ENCODE measurements around the gene CBL. TPM values are rescaled to one million over a fixed set of nuclear protein-coding genes. Genes with fewer than 3 reads are reported as not detected.
"Not testable (repeated sequence)": the region's sequence is repeated elsewhere in the genome, so short reads cannot be mapped to it uniquely, and the experiment has no call there.

CBL gene
- total RNA-seq, 1 donor, result 11.4 TPM

DNA sequence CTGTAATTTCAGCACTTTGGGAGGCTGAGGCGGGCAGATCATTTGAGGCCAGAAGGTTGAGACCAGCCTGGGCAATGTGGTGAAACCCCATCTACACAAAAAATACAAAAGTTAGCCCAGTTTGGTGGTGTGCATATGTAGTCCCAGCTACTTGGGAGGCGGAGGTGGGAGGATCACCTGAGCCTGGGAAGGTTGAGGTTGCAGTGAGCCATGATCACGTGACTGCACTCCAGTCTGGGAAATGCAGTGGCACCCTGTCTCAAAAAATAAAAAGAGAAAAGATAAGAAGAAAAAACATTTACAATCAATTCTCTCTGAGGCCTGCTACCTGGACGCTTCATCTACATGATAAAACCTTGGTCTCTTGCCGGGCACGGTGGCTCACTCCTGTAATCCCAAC, 7.2 kb upstream of the CBL start:
- TF ChIP-seq, protein P1, sequence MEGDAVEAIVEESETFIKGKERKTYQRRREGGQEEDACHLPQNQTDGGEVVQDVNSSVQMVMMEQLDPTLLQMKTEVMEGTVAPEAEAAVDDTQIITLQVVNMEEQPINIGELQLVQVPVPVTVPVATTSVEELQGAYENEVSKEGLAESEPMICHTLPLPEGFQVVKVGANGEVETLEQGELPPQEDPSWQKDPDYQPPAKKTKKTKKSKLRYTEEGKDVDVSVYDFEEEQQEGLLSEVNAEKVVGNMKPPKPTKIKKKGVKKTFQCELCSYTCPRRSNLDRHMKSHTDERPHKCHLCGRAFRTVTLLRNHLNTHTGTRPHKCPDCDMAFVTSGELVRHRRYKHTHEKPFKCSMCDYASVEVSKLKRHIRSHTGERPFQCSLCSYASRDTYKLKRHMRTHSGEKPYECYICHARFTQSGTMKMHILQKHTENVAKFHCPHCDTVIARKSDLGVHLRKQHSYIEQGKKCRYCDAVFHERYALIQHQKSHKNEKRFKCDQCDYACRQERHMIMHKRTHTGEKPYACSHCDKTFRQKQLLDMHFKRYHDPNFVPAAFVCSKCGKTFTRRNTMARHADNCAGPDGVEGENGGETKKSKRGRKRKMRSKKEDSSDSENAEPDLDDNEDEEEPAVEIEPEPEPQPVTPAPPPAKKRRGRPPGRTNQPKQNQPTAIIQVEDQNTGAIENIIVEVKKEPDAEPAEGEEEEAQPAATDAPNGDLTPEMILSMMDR (IDR thresholded peaks at IDR 0.05; ENCODE audit: insufficient read depth, low read length), result no peak

GRCh38 chr11:119201236-119201635, 4.9 kb upstream of the CBL start:
- not testable (repeated sequence) for DNase-seq (ENCODE audit: low read depth); H3K4me3 ChIP-seq (ENCODE audit: low read depth, low read length)

More for the DNA sequence above, 7.2 kb upstream of the CBL start:
- H3K4me3 ChIP-seq (ENCODE audit: low read depth, low read length), result no peak overlapping the region
- DNase-seq (ENCODE audit: low read depth), result no peak

GRCh38 chr11:119202554-119202953, 3.6 kb upstream of the CBL start:
- TF ChIP-seq, protein P1 (IDR thresholded peaks at IDR 0.05; ENCODE audit: insufficient read depth, low read length), result no peak
- no peak for DNase-seq (ENCODE audit: low read depth)
- H3K4me3 ChIP-seq (ENCODE audit: low read depth, low read length), result no peak overlapping the region

- no peak for DNase-seq (ENCODE audit: low read depth)
- TF ChIP-seq, protein P1 (IDR thresholded peaks at IDR 0.05; ENCODE audit: insufficient read depth, low read length), result no peak
- no peak overlapping the region for H3K4me3 ChIP-seq (ENCODE audit: low read depth, low read length)
These were observed 2.1 kb upstream of the CBL start for GRCh38 chr11:119204066-119204465.

DNA sequence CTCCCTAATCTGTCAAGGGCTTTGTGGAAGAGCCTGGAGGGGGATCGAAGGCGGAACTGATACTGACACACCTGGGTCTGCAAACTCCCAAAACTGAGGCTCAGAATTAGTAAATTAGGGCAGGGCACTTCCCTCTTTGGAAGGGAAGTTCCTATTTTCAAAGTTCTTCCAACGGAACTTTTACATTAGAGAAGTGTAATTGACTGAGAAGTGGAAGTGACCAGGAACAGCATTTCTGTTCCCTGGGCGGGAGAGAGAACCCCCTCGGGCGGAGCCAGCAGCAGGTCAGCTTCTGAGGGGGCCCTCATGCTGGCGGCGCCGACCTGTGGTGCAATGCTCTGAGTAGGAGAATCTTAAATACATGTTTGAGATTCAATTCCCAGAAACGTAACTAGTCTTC, 1.1 kb upstream of the CBL start:
- no peak overlapping the region for H3K4me3 ChIP-seq (ENCODE audit: low read depth, low read length)
- TF ChIP-seq, protein P1 (IDR thresholded peaks at IDR 0.05; ENCODE audit: insufficient read depth, low read length), result no peak
- DNase-seq (ENCODE audit: low read depth), result no peak

GRCh38 chr11:119206511-119207414, 624 bp downstream of the CBL start:
- TF ChIP-seq, protein P1 (IDR thresholded peaks at IDR 0.05; ENCODE audit: insufficient read depth, low read length), result no peak
- peak overlapping the region; percentile 95 for H3K4me3 ChIP-seq (ENCODE audit: low read depth, low read length)
- DNase-seq (ENCODE audit: low read depth), result peak; percentile 42

- TF ChIP-seq, protein P1 (IDR thresholded peaks at IDR 0.05; ENCODE audit: insufficient read depth, low read length), result no peak
- no peak for DNase-seq (ENCODE audit: low read depth)
- H3K4me3 ChIP-seq (ENCODE audit: low read depth, low read length), result peak overlapping the region; percentile 95
These were observed 1.3 kb downstream of the CBL start for GRCh38 chr11:119207415-119207960.

All from fibroblast of the aortic adventitia (primary cell).